Hepatic stellate cell (primary cell): ENCODE results near the gene PNPLA8.

ENCODE experiments used
- DNase-seq: peaks from one replicate; pipeline ENCODE4 v3.0.0; 2011; ENCODE audit warnings: low spot score

PNPLA8 gene

DNA sequence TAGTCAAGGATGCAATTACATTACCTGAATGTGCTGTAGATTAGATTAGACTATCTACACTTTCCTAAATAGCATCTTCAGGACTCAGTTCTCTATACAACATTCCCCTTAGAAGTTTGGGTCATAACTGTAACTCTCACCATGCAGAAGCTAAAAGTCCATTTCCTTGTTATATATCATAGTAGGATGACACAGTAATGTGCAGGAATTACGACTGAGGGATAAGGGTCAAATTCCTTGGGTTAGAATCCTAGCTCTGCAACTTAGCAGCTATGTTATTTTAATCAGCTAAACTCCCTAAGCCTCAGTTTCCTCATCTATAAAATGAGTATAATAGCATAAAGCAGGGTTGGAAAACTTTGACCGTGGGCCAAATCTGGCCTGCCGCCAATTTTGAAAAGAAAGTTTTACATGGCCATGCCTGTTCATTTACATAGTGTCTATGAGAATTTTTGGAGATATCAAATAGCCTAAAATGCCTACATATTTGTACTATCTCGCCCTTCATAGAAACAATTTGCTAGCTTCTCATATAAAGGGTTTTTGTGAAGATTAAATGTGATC lies 84.5 kb downstream of the PNPLA8 start:
- no peak for DNase-seq

DNA sequence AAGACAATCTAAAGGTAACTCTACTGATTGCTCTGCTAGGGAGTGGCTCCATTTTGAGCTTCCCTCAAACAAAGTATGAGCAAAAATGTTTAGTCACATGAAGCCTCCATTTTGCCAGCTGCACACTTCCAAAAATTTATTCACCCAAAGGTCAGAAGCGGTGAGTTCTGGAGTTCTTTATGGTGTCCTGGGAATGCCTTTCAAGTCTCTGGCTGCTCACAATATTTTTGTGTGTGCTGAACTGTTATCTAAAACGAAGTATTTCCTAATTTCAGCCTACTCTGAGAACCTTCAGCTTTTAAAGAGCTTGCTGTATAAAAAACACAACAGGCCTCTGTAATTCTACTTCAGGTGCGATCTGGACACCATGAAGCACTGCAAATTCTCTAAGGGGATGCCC lies 85.3 kb downstream of the PNPLA8 start:
- no peak for DNase-seq

DNA sequence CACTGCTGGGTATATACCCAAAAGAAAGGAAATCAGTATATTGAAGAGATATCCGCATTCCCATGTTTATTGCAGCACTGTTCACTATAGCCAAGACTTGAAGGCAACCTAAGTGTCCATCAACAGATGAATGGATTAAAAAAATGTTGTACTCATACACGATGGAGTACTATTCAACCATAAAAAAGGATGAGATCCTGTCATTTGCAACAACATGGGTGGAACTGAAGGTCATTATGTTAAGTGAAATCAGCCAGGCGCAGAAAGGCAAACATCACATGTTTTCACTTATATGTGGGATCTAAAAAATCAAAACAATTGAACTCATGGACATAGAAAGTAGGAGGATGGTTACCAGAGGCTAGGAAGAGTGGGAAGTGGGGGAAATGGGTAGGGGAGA lies 89.0 kb downstream of the PNPLA8 start:
- DNase-seq, result no peak

DNA sequence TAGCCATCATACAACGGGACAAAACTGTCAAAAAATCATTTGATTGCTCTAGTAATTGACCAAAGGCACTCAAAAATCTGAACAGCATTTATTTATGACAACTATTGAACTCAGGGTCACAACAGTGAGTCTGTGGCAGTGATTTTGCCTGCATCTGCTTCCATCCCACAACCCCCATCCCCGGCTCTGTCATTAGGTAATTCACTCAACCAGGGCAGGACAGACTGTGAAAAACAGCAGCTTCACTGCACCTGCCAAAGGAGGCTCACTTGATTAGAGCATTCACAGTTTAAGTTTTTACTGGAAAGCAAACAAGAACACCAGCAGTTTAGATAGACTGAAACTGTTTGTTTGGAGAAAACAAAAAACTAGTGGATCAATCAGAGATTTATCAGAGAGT lies 91.9 kb downstream of the PNPLA8 start:
- DNase-seq, result no peak

DNA sequence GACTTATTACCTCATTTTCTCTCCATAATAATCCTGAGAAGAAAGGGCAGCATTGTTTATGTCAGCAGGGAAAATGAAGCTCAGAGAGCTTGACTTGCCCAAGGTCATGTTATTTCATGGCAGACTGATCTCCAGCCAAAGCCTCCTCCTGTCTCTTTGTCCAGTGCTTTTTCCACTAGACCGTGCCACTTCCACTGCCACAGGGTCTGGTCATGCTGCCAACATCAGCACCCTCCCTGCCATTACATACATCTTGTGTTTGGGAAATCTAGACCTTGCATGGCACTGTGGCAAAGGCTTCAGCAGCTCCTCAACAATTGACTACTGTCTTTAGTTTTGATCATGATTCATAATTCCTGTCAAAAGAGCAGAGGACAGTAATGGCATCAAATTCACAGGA lies 94.8 kb downstream of the PNPLA8 start:
- no peak for DNase-seq

DNA sequence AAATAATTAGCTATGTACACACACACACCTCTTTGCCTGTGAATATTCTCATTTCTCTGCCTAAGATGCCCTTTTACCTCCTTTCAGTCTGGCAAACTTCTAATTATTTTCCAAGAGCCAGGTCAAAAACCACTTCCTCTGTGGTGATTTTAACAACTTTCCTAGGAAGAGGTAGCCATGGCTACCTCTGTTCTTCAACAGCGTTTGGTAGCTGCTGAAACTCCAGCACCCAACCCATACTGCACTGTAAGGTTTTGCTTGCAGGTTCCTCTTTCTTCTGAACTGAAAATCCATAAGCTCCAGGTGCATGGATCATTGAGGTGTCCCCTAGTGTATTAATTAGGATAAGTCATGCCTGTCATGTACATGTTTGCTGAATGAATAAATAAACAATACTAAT lies 95.3 kb downstream of the PNPLA8 start:
- no peak for DNase-seq

DNA sequence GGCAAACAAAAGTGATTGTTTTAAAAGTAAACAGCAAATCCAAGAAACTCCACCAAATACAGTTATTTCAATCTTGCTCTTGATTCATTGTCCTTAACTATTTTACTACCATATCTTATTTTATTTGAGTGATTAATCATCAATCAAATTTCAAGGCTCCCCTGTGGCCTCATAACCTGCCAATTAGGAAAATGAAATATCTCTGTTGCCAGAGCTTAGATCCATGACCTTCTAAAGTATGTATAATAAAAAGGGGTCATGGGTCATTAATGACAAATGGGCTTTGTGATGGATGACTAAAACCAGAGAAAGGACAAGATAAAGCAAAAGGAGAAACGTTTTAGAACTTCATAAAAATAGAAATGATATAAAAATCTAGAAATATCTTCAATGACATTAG lies 98.2 kb downstream of the PNPLA8 start:
- no peak for DNase-seq

DNA sequence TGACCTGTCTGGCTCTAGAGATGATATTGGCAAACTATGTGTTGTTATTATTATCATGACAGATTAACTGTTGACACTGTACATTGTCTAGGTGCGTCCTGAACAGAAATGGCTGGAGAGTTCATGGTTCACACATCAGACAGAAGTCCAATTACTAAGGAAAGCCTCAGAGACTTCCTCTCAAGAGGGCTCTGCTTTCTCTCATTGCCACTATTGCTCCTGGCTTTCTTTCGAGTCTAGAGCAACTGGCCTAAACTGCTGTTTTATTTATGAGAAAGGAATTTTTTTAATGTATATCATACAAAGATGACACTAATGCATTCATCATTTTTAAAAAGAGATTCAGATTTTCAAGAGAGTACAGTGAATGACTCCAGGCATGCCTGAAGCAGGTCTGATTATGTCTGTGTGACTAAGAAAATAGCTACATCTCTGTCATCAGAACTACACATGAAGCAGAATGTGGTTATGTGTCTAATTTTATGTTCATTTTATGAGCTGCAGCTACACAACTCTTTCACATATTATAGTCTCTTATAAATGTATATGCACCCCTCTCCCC lies 100.1 kb downstream of the PNPLA8 start:
- DNase-seq, result no peak

DNA sequence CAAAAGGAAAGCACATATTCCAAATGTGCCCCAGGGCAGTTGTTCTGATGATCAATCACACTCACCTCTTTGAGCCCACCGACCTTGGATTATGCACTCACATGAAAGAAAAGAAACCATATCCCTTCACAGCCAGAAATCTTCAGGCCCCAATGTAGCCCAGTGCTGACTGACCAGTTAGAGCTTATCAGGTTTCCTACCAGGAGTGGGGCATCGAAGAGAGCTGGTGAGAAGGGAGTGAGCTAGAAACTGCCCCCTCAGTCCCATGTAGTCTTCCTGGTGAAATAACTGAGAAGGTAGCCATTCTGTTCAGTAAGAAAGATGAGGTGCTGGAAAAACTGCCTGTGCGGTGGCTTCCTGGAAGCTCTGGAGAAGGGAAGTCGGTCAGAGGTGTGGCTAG lies 101.9 kb downstream of the PNPLA8 start:
- DNase-seq, result no peak

DNA sequence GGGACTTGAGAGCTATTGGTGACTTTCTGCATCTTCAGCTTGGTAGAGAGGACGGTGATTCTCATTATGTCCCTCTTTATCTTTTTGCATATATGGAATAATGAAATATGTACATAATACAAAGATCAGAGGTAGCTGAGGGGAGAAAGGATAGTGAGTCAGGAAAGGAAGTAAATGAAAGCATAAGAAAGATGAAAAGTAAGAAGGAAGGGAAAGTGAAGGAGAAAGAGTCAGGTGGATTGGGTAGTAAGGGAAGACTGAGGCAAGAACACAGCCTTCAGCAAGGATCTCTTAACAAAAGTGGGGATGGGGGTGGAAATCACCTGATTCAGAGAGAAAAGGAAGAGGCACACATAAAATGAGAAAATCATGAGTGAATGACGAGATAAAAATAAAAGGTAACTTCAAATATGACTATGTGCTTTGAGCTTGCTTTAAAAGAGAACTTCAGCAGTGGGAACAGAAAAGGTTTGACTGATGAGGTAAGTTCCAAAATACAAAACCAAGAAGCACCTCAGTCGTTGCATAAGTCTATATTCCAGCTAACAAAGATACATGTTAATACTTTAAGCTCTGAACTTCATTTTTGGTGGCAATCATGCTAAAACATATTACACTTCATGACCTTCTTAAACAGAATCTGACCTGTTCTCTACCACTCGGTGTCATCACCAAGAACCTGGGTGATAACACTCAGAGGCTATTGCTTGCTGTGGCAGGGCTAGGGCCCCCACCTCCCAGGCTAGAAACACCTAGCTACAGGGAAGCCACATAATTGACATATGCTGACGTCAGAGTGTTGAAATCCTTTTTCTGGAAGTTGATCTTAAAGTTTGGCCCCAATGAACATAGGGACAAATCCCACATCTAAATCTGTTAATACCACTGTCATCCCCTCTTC lies 102.6 kb downstream of the PNPLA8 start:
- no peak for DNase-seq

DNA sequence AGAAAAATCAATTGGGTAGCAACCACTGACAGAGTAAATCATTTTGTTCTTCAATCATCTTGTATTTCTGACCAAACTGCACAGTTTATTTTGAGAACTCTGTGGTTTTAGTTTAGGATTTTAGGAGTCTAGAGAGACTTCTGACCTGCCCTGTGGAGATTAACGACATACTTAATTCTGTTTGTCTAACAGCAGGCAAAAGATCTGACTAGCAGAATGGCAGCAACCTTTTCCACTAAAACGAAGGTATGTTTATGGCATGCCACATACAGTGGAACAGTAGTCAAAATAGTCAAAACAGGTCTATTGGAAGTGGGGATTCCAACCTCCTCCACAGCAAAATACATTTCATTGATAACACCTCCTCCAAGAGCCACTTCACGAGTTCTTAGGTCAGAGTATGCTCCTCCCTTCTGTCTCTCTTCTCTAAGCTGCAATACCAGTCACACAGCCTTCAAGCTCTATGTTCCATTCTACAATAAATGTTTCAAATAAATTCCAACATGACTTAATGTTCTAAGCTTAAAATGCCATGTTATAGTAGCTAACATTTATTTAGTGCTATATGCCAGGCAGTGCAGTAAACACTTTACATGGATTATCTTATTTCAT lies 104.1 kb downstream of the PNPLA8 start:
- no peak for DNase-seq
